HG03196 (cell line): Measurements from ENCODE around the gene PTPRH.
A peak's percentile ranks its signal among the peaks of the same experiment; 100 is the strongest.

ENCODE experiments used
- ATAC-seq: cut with Tn5 transposase; IDR thresholded peaks from one replicate; pipeline ENCODE4 v1.9.1; 2021; ENCODE audit not compliant: unreplicated experiment

The PTPRH gene, protein sequence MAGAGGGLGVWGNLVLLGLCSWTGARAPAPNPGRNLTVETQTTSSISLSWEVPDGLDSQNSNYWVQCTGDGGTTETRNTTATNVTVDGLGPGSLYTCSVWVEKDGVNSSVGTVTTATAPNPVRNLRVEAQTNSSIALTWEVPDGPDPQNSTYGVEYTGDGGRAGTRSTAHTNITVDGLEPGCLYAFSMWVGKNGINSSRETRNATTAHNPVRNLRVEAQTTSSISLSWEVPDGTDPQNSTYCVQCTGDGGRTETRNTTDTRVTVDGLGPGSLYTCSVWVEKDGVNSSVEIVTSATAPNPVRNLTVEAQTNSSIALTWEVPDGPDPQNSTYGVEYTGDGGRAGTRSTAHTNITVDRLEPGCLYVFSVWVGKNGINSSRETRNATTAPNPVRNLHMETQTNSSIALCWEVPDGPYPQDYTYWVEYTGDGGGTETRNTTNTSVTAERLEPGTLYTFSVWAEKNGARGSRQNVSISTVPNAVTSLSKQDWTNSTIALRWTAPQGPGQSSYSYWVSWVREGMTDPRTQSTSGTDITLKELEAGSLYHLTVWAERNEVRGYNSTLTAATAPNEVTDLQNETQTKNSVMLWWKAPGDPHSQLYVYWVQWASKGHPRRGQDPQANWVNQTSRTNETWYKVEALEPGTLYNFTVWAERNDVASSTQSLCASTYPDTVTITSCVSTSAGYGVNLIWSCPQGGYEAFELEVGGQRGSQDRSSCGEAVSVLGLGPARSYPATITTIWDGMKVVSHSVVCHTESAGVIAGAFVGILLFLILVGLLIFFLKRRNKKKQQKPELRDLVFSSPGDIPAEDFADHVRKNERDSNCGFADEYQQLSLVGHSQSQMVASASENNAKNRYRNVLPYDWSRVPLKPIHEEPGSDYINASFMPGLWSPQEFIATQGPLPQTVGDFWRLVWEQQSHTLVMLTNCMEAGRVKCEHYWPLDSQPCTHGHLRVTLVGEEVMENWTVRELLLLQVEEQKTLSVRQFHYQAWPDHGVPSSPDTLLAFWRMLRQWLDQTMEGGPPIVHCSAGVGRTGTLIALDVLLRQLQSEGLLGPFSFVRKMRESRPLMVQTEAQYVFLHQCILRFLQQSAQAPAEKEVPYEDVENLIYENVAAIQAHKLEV

DNA sequence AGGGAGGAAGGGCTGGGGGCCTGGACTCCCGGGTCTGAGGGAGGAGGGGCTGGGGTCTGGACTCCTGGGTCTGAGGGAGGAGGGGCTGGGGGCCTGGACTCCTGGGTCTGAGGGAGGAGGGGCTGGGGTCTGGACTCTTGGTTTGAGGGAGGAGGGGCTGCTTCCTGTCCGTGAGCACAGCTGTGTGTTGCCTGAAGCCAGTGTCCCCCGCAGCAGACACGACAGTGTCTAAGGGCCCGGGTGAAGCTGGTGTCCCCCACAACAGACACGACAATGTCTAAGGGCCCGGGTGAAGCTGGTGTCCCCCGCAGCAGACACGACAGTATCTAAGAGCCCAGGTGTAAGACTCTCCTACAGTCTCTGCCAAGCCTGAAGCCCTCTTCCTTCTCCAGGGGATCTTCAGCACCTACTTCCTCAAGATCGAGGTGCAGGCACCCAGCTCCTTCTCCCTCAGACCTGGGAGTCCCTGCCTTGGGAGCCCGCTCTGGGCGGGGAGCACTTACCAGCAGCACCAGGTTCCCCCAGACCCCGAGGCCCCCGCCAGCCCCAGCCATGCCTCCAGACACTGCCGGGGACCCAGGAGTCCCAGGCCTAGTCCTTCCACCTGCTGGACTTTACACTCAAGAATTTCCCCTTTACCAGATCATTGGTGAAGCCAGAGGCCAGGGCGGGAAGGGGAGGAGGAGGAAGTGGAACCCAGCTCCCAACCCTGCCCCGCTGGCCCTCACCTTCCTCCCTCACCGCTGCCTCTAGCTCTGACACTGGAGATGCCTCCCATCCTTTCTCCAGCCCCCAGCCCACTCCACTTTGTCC, at the start of gene PTPRH:
TSS of gene PTPRH (minus strand) at position 622 of the 813 bp plus-strand sequence. CDS start at position 554, 68 bp downstream.
- ATAC-seq: no peak

DNA sequence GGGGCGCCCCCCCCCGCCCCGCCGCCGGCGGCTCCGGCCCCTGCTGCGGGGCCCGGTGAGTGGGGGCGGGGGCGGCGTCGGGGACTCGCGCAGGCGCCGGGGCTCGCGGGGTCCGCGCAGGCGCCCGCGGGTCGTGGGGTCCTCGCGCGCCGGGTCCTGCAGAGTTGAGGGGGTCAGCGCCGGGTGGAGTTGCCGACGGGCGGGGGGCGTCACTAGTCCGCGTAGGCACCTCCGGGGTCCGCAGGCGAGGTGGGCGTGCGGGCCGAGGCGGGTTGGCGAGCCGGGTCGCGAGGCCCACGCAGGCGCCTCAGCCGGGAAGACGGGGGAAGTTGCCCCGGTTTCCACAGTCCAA, 49.2 kb upstream of the PTPRH start:
- peak; percentile 4 for ATAC-seq

DNA sequence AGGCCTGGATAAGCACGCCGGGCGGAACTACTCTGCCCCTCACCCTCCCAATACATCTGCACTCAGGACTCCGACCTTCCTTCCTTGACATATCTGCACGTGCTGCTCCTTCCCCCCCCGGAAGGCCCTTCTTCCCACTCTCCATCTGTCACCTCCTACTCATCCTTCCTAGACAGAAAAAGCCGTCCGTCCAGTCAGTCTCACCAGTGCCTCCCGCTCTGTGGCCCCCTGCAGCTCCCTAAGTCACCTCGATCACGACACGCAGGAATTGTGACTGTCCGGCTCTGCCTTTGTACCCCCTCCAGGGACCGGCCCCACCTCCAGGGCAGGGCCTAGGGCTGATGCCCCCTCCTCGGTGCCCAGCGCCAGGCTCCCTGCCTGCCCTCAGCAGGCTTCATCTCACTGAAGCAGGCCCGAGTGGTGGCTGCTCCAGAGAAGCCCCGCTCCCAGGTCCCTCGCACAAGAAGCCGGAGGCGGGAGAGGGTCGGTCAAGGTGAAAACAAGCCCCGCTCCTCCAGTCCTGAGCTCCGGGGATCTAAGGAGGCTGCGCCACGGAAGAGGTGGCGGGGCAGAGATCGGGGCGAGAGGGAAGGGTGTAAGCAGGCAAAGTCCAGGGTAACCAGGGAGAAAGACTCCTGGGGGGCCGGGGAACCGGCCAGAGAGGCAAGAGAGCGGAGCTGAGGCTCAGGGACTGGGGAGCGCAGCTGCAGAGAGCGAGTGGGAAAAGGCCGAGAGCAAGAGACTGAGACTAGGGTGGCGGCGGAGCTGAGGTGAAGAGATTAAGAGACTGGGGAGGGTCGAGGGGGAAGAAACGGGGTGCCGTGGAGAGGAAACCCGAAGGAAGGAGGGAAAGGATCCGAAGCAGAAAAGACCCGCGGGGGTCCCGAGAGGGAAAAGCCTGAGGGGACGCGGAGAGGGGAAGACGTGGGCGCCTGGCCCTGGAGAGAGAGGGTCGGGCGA, 48.4 kb upstream of the PTPRH start:
- ATAC-seq: no peak

DNA sequence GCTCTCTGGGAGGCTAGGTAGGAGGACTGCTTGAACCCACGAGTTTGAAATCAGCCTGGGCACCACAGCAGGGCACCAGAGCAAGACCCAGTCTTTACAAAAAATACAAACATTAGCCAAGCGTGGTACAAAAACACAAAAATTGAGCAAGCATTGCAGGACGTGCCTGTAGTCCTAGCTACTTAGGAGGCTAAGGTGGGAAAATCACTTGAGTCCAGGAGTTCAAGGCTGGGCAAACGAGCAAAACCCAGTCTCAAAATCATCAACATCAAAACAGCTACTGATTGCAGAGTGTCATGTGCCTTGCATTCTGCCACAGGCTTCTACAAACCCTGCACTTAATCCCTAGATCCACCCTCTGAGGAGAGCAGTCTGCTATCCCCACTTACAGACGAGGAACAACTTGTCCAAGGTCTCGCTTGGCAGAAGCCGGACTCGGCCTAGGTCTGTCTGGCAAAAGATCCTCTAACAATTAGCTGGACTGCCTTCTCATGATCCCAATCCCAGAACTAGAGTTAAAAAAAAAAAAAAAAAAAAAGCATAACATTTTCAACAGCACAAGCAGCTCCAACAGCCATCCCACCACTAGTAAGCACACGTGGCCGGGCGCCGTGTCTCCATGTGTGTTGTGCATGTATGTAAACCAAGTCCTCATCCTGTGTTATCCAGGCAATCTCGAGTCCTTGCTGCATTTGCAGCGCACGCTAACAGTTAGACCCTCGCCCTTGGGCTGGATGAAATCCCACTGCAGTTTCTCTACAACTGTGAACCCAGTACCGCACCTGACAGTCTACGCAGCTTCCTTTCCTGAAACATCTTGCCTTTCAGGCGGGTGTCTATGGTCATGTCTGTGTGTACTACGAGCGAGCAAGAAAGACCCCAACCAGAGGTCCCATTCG, 47.5 kb upstream of the PTPRH start:
- ATAC-seq: no peak

DNA sequence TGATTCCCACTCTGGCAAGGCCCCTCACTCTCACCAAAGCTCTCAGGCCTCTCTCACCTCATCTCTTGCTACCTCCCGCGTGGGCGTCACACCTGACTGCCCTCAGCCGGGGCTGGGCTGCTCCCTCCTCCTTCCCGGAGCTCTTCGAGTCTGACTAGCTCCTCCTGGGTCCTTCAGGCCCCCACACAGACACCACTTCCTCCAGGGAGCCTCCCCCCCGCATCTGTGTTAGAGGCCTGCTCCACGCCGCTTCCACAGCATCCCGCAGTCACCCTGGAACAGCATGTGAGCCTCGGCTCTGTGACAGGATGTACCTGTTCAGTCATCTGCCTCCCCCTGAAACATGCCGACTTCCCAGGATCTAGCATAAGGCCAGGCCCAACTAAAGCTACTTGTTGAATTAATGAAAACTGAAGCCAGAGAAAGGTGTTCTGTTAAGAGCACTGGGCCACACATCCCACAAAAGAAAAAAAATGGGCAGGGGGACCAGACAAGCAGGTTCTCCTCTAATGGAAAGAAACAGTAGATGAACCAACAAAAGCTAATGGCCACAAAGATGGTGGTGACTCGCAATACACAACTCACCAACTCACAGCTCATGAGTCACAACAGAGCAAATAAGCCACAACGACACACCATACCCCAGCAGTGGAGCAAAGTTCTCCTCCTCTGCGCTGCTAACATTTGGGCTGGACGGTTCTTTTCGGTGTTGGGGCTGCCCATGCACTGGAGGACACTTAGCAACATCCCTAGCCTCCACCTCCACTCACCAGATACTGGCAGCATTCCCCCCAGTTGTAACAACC, 46.5 kb upstream of the PTPRH start:
- ATAC-seq: no peak

DNA sequence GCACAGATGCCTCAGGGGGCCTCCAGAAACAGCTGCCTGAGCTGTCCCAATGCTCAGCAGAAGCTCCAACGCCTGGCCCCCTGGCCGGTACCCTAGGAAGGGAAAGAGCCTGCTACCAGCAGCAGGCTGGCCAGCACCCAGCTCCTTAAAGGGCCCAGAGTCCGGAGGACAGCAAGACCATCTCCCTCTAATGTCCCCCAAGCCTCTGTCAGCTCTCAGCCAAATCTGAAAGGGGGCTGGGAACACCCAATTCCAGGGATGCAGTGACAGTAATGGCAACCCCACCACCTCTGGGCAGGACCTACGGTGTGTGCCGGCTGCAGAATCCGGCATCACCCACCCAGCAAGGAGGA, 45.3 kb upstream of the PTPRH start:
- no peak for ATAC-seq

DNA sequence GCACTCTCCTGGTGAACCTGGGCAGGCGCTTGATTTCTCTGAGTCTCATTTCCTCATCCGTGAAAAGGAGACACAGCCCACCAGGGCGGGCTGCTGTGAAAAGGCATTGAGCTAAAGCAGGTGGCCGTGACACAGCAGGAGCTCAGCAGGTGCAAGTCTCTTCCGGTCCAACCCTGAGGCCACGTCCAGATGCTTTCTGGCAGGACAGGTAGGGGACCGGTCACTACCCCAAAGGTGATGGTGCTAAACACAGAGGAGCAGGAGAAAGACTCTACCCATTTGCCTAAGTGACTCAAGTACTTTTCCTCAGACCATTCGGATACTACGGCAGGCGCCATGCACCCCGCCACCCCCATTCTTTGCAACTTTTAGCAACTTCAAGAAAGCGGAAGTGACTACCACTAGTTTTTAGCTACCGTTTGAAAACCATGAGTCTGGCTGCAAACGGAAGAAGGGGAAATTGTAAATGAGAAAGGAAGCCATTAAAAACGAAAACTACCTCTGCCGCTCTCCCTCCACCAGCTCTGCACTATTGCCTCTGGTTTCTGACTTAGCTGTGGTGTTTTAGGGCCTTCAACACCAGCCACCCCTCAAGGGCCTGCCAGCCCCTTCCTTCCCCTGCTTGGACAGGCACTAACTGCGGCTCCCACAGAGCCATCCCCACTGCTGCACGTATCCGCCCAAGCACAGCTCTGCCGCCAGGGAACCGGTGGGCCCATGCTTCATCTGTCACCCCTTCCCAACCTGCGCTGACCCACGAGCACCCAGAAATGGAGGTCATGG, 44.7 kb upstream of the PTPRH start:
- peak; percentile 37 for ATAC-seq

DNA sequence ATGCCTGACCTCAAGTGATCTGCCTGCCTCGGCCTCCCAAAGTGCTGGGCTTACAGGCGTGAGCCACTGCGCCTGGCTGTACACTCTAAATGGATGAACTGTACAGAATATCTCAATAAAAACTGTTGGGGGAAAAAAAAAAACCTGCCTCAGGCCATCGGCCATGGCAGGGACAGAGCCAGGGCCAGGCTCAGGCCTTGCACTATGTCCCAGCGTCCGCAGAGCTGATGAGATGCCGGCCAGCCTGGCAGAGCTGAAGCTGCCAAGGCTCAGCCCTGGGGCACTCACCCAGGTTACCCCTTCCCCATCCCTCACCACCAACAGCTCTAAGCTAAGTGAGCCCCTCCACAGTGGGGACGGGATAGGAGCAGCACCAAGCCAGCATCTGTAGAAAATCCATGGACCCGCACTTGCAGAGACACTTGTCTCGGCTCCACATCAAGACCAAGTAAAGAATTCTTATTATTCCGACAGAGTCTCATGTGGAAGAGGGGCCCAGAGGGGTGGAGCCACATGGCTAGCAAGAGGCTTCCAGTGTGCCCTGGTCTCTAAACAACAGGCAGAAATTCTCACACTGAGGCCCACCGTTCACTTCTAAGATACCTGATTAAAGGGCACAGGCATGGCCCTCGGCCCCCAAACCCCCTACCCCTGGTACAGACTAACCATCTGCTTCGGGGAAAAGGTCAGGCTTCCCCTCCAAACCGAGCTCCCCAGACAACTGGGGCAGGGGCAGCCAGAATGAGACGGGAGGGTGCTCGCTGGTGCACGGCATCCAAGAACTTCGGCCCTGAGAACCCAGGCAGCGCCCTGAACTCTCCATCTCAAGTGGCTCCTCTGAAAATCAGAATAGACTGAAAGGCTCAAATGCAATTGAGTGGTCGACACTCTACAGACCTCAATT, 43.7 kb upstream of the PTPRH start:
- ATAC-seq: no peak

DNA sequence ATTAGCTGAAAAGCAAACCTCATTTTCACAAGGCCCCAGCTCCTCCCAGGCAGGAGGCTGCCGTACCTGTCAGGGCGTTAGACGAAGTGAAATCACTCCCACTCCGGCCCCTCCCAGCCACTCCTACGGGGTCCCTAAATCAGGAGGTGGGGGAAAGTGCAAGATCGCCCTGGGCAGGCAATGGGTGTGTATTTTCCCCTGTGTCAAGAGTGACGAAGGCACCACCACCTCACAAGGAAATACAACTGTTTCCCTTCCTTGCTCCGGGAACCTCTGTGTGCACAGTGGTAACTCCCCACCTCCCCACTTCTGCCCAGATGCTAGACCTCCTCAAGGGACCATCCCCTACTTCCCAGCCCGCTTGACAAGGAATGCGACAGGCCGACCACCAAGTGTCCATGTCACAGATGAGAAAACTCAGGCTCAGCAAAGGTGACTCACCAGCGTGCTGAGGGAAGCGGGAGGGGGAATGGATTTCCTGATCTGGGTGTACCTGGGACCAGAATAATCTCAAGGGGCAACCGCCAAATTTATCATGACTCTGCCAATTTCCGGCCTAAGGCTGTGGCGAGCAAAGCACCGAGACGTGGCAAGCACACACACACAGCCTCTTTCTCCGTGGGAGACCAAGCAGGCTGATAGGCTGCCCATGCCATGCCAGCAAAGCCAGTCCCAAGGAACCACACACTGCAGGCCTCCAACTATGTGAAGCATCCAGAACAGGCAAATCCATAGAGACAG, 42.2 kb upstream of the PTPRH start:
- ATAC-seq: no peak

DNA sequence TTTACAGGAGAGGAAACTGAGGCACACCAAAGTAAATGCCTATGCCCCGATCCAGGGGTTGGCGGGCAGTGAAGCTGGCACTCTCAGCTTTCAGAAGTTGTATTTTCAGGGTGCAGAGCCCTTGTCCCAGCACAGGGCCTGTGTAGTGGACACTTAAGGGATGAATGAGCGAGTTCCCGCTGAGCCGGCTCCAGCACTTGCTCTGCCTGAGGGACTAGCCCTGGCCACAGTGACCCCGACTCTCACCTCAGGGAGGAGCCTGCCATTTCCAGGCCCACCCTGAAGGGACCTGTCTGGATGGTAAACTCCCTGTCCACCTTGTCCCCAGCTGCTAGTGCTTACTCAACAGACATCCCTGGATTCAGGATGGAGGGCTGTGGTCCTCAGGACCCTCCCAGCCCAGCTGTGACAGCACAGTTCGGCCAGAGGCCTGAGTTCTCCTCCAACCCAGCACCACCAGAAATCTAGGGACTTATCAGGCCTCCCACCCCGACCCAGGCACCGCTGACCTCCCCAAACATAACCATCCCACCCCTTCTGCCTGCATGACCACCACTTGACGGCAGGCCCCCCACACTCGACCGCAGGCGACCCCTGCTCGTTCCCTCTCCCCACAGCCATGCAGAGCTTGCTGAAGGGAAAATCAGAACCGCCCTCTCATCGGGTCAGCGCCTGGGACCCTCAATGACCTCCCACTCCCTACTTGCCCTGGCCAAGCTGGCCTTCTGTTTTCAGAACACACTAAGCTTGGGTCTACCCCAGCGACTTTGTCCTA, 41.1 kb upstream of the PTPRH start:
- ATAC-seq: no peak

DNA sequence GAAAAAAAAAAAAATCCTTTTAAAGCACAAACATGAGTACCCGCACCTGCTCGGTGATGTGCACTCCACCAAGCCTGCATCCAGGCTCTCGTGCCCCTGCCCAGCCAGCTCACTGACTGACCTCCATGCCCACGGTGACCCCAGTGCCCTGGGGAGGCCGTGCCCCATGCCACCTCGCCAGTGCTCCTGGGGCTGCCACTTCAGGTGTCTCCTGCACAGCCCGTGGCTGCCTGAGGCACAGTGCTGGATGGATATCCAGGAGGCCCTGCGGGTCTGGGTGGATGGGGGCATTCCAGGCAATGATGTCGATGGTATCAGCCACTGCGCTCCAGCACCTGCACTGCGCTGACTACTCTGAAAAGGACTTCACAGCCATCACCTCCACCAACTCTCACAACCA, 40.5 kb upstream of the PTPRH start:
- no peak for ATAC-seq

DNA sequence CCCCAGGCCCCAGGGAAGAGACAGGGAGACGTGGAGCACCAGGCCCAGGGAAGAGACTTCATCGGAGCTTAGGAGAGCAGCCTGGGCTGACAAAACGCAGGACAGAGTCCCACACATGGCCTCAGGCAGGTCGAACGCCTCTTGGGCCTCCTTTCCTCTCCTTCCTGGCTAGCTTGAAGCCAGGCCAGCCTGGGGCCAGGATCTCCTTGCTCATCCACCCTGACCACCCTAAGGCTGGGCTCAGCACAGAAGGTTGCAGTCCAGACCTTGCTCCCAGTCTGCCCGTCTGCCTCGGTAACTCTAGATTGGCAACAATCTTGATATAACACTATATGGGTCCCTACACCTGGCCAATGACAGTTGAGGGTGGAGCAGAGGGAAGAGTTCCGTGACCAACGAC, 39.4 kb upstream of the PTPRH start:
- no peak for ATAC-seq

DNA sequence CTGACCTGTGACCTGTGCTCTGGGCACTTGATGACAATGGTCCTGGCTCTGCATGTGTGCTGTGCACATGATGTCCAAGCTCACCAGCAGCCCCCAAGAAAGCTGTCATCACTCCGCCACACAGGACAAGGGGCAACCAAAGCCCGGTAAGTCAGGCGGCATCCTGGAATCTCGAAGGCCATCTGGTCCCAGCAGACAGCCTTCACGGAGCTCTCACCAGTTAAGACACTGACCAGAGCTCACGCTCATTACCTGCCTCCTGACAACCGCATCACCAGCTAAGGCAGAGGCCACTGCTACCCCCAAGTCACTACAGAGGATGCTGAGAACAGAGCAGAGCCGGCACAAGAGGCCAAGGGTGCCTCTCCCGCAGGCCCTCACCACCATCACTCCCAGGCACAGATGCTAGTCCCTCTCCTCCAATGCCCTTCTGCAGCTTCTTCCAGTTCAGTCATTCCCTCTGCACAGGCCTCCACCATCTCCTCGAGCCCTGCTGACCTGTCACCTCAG, 38.9 kb upstream of the PTPRH start:
- no peak for ATAC-seq

DNA sequence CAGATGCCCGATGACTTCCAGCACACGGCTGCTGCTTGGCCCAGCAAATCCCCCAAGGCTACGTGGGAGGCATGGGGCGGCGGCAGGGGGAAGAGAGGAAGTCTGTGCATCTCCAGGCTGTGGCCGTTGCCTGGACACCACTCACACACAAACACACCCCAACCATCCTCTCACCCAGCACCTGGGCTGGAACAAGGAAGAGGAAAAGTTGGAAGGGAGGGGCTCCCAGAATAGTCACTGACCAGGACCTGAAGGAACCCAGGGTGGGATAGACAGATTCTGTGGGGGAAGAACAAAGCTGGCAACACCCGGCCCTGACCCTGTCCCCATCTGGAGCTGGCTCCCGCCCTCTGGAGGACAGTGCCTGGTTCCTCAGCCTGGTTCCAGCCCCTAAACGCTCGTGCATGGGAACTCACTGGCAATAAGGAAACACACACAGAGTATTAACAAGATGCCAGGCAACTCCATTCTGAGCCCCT, 38.4 kb upstream of the PTPRH start:
- no peak for ATAC-seq
